DND-41 (cell line): Measurements from ENCODE around the gene ZMYND10.

Source experiments
- ATAC-seq: fragments of 200-7000 bp; cut with Tn5 transposase; 3 replicates; pipeline ENCODE4 v1.9.1; 2021; ENCODE audit warnings: low read depth; ENCODE audit not compliant: insufficient read depth
- DNase-seq: peaks from one replicate; pipeline ENCODE4 v3.0.0-alpha.2; 2020
- H2AFZ ChIP-seq: 2 replicates; pipeline ENCODE4 v1.6.0; 2012; ENCODE audit warnings: low read depth, low read length
- H3K27ac ChIP-seq: 2 replicates; pipeline ENCODE4 v1.5.1; 2012; ENCODE audit warnings: low read length, inconsistent platforms
- H3K27me3 ChIP-seq: fragments of 200-600 bp; sonication (generic); 2 replicates; pipeline ENCODE4 v1.6.0; 2012; ENCODE audit warnings: low read length, mild to moderate bottlenecking, inconsistent platforms; ENCODE audit not compliant: insufficient read depth, poor library complexity
- H3K36me3 ChIP-seq: 2 replicates; pipeline ENCODE4 v1.5.1; 2012; ENCODE audit warnings: low read length, inconsistent platforms; ENCODE audit not compliant: insufficient read depth
- H3K4me1 ChIP-seq: 2 replicates; pipeline ENCODE4 v1.5.1; 2012; ENCODE audit warnings: mild to moderate bottlenecking, low read length; ENCODE audit not compliant: insufficient read depth
- H3K4me2 ChIP-seq: 2 replicates; pipeline ENCODE4 v1.6.0; 2012; ENCODE audit warnings: mild to moderate bottlenecking, moderate library complexity, low read length, inconsistent platforms; ENCODE audit not compliant: insufficient read depth
- H3K4me3 ChIP-seq, 2 experiments: fragments of 200-600 bp in 1 of 2; shearing (Covaris generic) in 1 of 2; 2 replicates each; pipeline ENCODE4 v1.5.1; 2012 to 2016; ENCODE audit warnings: inconsistent platforms in 2 of 2, low read length in 2 of 2, mild to moderate bottlenecking in 2 of 2, low read depth in 1 of 2, moderate library complexity in 1 of 2
- H3K79me2 ChIP-seq: 2 replicates; pipeline ENCODE4 v1.6.0; 2012; ENCODE audit warnings: low read length, inconsistent platforms; ENCODE audit not compliant: insufficient read depth
- H3K9ac ChIP-seq: 2 replicates; pipeline ENCODE4 v1.6.0; 2012; ENCODE audit warnings: low read depth, mild to moderate bottlenecking, inconsistent platforms, low read length, moderate library complexity
- H3K9me3 ChIP-seq: 2 replicates; pipeline ENCODE4 v1.5.1; 2012; ENCODE audit warnings: low read length, moderate library complexity, mild to moderate bottlenecking, inconsistent platforms; ENCODE audit not compliant: insufficient read depth, severe bottlenecking
- H4K20me1 ChIP-seq: 2 replicates; pipeline ENCODE4 v1.6.0; 2012; ENCODE audit warnings: low read length; ENCODE audit not compliant: insufficient read depth
- CTCF ChIP-seq: IDR thresholded peaks from 2 replicates; pipeline ENCODE4 v1.5.1; 2012; ENCODE audit warnings: borderline replicate concordance, low read length, moderate library complexity, mild to moderate bottlenecking; ENCODE audit not compliant: poor library complexity, severe bottlenecking; ENCODE audit errors: extremely low read depth
- EZH2 ChIP-seq: IDR thresholded peaks from 3 replicates; pipeline ENCODE4 v1.6.1; 2012; ENCODE audit warnings: borderline replicate concordance, low read depth, mild to moderate bottlenecking, moderate library complexity, low read length, inconsistent platforms; ENCODE audit not compliant: severe bottlenecking

ZMYND10 gene

DNA sequence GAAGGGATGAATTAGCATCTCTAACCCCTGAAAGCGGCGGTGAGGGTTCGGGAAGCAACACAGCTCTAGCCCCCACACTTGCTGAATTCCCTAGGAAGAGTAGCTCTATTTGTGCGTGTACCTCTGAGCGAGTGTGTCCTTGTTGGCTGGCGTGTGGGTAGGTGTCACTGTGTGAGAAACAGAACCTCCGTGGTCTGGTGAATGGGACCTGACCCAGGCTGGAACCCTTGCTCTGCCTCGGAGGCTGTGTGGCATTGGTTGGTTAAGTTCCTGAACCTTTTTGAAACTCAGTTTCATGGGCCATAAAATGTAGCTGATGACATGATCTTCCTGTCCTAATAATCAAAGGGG, 14.2 kb upstream of the ZMYND10 start:
- H3K4me1 ChIP-seq, result peaks cover 44% of the 10 kb centered on the region
- H3K27ac ChIP-seq, result peak overlapping the region; percentile 67
- DNase-seq, result no peak
- H3K9ac ChIP-seq, result peak overlapping the region; percentile 70
- H2AFZ ChIP-seq, result peak overlapping the region; percentile 98
- H3K79me2 ChIP-seq, result peaks cover 45% of the 10 kb centered on the region
- no peaks in the 10 kb centered on the region for H3K27me3 ChIP-seq
- no peak for ATAC-seq
- H3K36me3 ChIP-seq, result peaks cover 41% of the 10 kb centered on the region
- H4K20me1 ChIP-seq, result peaks cover 39% of the 10 kb centered on the region
- TF ChIP-seq CTCF (no peak), EZH2 (no peak)
- H3K4me2 ChIP-seq, result peak overlapping the region; percentile 98
- peak overlapping the region in 1 of 2 experiments; percentile 67; a peak in 2 of 4 replicates for H3K4me3 ChIP-seq
- H3K9me3 ChIP-seq, result no peaks in the 10 kb centered on the region

GRCh38 chr3:50358911-50359759, 13.6 kb upstream of the ZMYND10 start, which contains the start of gene TMEM115:
TSS of gene TMEM115 (minus strand) at chr3:50359521. CDS start at chr3:50359063, 458 bp downstream.
- H3K4me1 ChIP-seq, result peaks cover 44% of the 10 kb centered on the region
- peak; percentile 100 for ATAC-seq
- peaks cover 39% of the 10 kb centered on the region for H4K20me1 ChIP-seq
- peak within 1 kb of the TSS; percentile 98 for H2AFZ ChIP-seq
- DNase-seq, result peak; percentile 98
- H3K4me3 ChIP-seq, result peak within 1 kb of the TSS; percentile 64 to 67; a peak in 3 of 4 replicates
- TF ChIP-seq CTCF, result no peak
- no peak for TF ChIP-seq EZH2
- H3K9ac ChIP-seq, result peak within 1 kb of the TSS; percentile 70
- H3K36me3 ChIP-seq, result peaks cover 47% of the 10 kb centered on the region
- peaks cover 50% of the 10 kb centered on the region for H3K79me2 ChIP-seq
- H3K4me2 ChIP-seq, result peak within 1 kb of the TSS; percentile 98
- no peaks in the 10 kb centered on the region for H3K9me3 ChIP-seq
- H3K27me3 ChIP-seq, result no peaks in the 10 kb centered on the region
- H3K27ac ChIP-seq, result peak within 1 kb of the TSS; percentile 67

- Histone ChIP-seq H2AFZ (no peak overlapping the region), H3K4me1 (peaks cover 44% of the 10 kb centered on the region), H3K9ac (peak overlapping the region; percentile 70), H3K27me3 (no peaks in the 10 kb centered on the region), H3K4me2 (peak overlapping the region; percentile 98), H3K9me3 (no peaks in the 10 kb centered on the region), H3K36me3 (peaks cover 54% of the 10 kb centered on the region), H3K79me2 (peaks cover 54% of the 10 kb centered on the region), H4K20me1 (peaks cover 43% of the 10 kb centered on the region), H3K4me3 (peak overlapping the region; percentile 64 to 67; a peak in 3 of 4 replicates), H3K27ac (peak overlapping the region; percentile 61)
- DNase-seq, result no peak
- TF ChIP-seq EZH2 (no peak), CTCF (no peak)
- no peak for ATAC-seq
Observed at GRCh38 chr3:50358355-50358910, 12.9 kb upstream of the ZMYND10 start.
